Esophagus squamous epithelium (tissue), 4 donors: ENCODE results near the gene SVOP.

Experiments used
- CTCF ChIP-seq, 6 experiments: fragments of 450-650 bp in 4 of 6; fragments of 200-600 bp in 2 of 6; sonication (generic) in 2 of 6; IDR thresholded peaks; one replicate each; pipeline ENCODE4 v1.5.1; 2016 to 2019; ENCODE audit warnings: antibody characterized with exemption in 6 of 6, mild to moderate bottlenecking in 4 of 6, moderate library complexity in 4 of 6
- POLR2A ChIP-seq, 4 donors: fragments of 450-650 bp; IDR thresholded peaks; one replicate each; pipeline ENCODE4 v1.6.1; 2017; ENCODE audit warnings: antibody characterized with exemption in 4 of 4, mild to moderate bottlenecking in 4 of 4, moderate library complexity in 3 of 4

DNA sequence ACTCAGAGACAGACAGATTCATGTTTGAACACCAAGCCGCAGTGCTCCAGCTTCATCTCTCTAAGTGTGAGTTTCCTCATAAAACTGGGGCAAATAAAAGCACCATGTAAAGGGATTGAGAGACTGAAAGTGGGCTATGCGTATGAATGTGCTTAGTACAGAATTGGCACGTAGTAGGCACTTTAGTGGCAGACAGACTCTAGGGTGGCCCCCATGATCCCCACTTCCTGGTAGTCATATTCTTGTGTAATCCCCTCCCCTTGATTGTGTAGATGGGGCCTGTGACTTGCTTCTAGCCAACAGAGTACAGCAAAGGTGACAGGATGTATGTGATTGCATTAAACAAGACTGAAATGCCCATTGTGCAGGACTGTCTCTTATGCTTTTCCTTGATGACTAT lies 98.0 kb downstream of the SVOP start:
- TF ChIP-seq POLR2A (IDR thresholded peaks at IDR 0.05) (no peak), CTCF (IDR thresholded peaks at IDR 0.05) (no peak)
